Neuronal stem cell (in vitro differentiated cells): Measurements from ENCODE around the gene MLANA.

Experiments
- DNase-seq: peaks from one replicate; pipeline ENCODE4 v3.0.0-alpha.2; 2013; ENCODE audit warnings: low spot score
- H2AFZ ChIP-seq: one replicate; pipeline ENCODE4 v1.6.1; 2013; ENCODE audit warnings: mild to moderate bottlenecking, low read length, inconsistent platforms
- H2AK5ac ChIP-seq: 2 replicates; pipeline ENCODE4 v1.6.1; 2013; ENCODE audit warnings: low read depth, mild to moderate bottlenecking, inconsistent platforms, low read length, moderate library complexity, mixed read lengths
- H2BK120ac ChIP-seq: 2 replicates; pipeline ENCODE4 v1.6.1; 2013; ENCODE audit warnings: low read depth, mild to moderate bottlenecking, inconsistent platforms, low read length, moderate library complexity, mixed read lengths
- H2BK12ac ChIP-seq: one replicate; pipeline ENCODE4 v1.6.1; 2013; ENCODE audit warnings: low read length, inconsistent platforms
- H2BK15ac ChIP-seq: 2 replicates; pipeline ENCODE4 v1.6.1; 2013; ENCODE audit warnings: mild to moderate bottlenecking, low read length, inconsistent platforms, mixed read lengths
- H2BK5ac ChIP-seq: one replicate; pipeline ENCODE4 v1.6.1; 2013; ENCODE audit warnings: inconsistent platforms, mild to moderate bottlenecking, low read length, moderate library complexity
- H3K14ac ChIP-seq: one replicate; pipeline ENCODE4 v1.6.1; 2013; ENCODE audit warnings: low read length, inconsistent platforms
- H3K18ac ChIP-seq: 2 replicates; pipeline ENCODE4 v1.6.1; 2013; ENCODE audit warnings: low read length, inconsistent platforms
- H3K23ac ChIP-seq: 2 replicates; pipeline ENCODE4 v1.6.1; 2013; ENCODE audit warnings: low read depth, mild to moderate bottlenecking, mixed read lengths, low read length, inconsistent platforms; ENCODE audit not compliant: poor library complexity
- H3K27ac ChIP-seq: replicated peaks from 3 replicates; pipeline ENCODE4 v1.5.1; 2013; ENCODE audit warnings: low read length, inconsistent platforms
- H3K27me3 ChIP-seq, 3 experiments: 2 replicates each; pipeline ENCODE4 v1.6.1; 2013; ENCODE audit warnings: low read length in 3 of 3, mild to moderate bottlenecking in 2 of 3, inconsistent platforms in 1 of 3, low read depth in 1 of 3, mixed read lengths in 1 of 3, moderate library complexity in 1 of 3; ENCODE audit not compliant: control insufficient read depth in 3 of 3, insufficient read depth in 3 of 3
- H3K36me3 ChIP-seq, 2 donors: replicated peaks in 1 of 2; 2 replicates each; pipeline ENCODE4 v1.6.1; 2013; ENCODE audit warnings: low read length in 2 of 2; ENCODE audit not compliant: control insufficient read depth in 2 of 2, insufficient read depth in 2 of 2
- H3K4ac ChIP-seq: 2 replicates; pipeline ENCODE4 v1.6.1; 2013; ENCODE audit warnings: inconsistent platforms, mild to moderate bottlenecking, low read length, moderate library complexity
- H3K4me1 ChIP-seq, 2 donors: 1 replicate in 1 of 2; 2 replicates in 1 of 2; pipeline ENCODE4 v1.6.1; 2013; ENCODE audit warnings: low read length in 2 of 2, low read depth in 1 of 2; ENCODE audit not compliant: control insufficient read depth in 2 of 2, insufficient read depth in 1 of 2
- H3K4me2 ChIP-seq: one replicate; pipeline ENCODE4 v1.6.1; 2013; ENCODE audit warnings: mild to moderate bottlenecking, low read length, inconsistent platforms; ENCODE audit not compliant: insufficient read depth, poor library complexity, severe bottlenecking
- H3K4me3 ChIP-seq, 2 donors: 2 replicates each; pipeline ENCODE4 v1.5.1; 2013; ENCODE audit warnings: low read length in 2 of 2, mild to moderate bottlenecking in 2 of 2, inconsistent platforms in 1 of 2, moderate library complexity in 1 of 2
- H3K79me1 ChIP-seq: one replicate; pipeline ENCODE4 v1.6.1; 2013; ENCODE audit warnings: low read depth, mild to moderate bottlenecking, inconsistent platforms, low read length, moderate library complexity
- H3K9ac ChIP-seq: one replicate; pipeline ENCODE4 v1.6.1; 2013; ENCODE audit warnings: mild to moderate bottlenecking, low read depth, low read length, inconsistent platforms; ENCODE audit not compliant: poor library complexity
- H3K9me3 ChIP-seq, 2 donors: replicated peaks in 1 of 2; 2 replicates each; pipeline versions ENCODE3 to v1.6.1; 2013; ENCODE audit warnings: low read length in 2 of 2, mild to moderate bottlenecking in 2 of 2, inconsistent platforms in 1 of 2, low read depth in 1 of 2, mixed read lengths in 1 of 2, moderate library complexity in 1 of 2; ENCODE audit not compliant: control insufficient read depth in 2 of 2, insufficient read depth in 1 of 2
- H4K8ac ChIP-seq: one replicate; pipeline ENCODE4 v1.6.1; 2013; ENCODE audit warnings: low read depth, mild to moderate bottlenecking, inconsistent platforms, low read length, moderate library complexity
- H4K91ac ChIP-seq: one replicate; pipeline ENCODE4 v1.6.1; 2013; ENCODE audit warnings: low read length, low read depth, mild to moderate bottlenecking, inconsistent platforms; ENCODE audit not compliant: poor library complexity
- WGBS, 2 donors: extraction: QIAGEN DNeasy Blood & Tissue Kit; methylation state at CpG; one replicate each; pipeline ENCODE4 v1.1.7; 2013; ENCODE audit warnings: missing lambda C conversion rate in 2 of 2, mixed read lengths in 1 of 2; ENCODE audit not compliant: insufficient read length in 2 of 2, insufficient replicate concordance in 1 of 2; ENCODE audit errors: extremely low coverage in 2 of 2; 5-methylcytosine and 5-hydroxymethylcytosine counted together

Gene MLANA

DNA sequence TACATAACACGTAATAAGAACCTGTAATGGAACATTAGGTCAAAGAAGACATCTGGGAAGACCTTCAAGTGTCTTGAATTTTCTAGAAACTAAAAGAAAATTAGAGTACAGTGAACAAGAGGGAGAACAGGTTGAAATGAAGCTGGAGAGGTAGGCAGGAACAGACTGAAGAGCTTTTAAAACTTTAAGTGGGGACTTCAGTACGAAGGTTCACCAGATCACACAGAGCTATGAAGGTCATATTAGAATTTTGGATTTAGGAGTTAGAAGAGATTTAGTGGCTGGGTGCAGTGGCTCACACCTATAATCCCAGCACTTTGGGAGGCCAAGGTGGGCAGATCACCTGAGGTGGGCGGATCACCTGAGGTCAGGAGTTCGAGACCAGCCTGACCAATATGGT is 26.6 kb downstream of the MLANA start:
- H3K9me3 ChIP-seq, result no peaks in the 10 kb centered on the region
- no peak overlapping the region for H4K8ac ChIP-seq
- H2AFZ ChIP-seq, result no peak overlapping the region
- H2BK5ac ChIP-seq, result no peak overlapping the region
- H3K18ac ChIP-seq, result no peak overlapping the region
- H3K36me3 ChIP-seq, result peaks cover 3 to 26% of the 10 kb centered on the region in 2 donors
- H2BK12ac ChIP-seq, result no peak overlapping the region
- H3K4me2 ChIP-seq, result no peak overlapping the region
- no peak for DNase-seq
- no peaks in the 10 kb centered on the region for H3K4me1 ChIP-seq
- no CpG with 5 or more reads among the region's 4 CpGs for WGBS, 2 donors
- no peak overlapping the region for H2BK15ac ChIP-seq
- no peak overlapping the region for H3K14ac ChIP-seq
- no peak overlapping the region for H3K4ac ChIP-seq
- H3K9ac ChIP-seq, result no peak overlapping the region
- no peaks in the 10 kb centered on the region for H3K27me3 ChIP-seq
- H4K91ac ChIP-seq, result no peak overlapping the region
- no peaks in the 10 kb centered on the region for H3K79me1 ChIP-seq
- no peak overlapping the region for H2BK120ac ChIP-seq
- no peak overlapping the region for H3K27ac ChIP-seq
- no peak overlapping the region for H3K4me3 ChIP-seq
- no peak overlapping the region for H3K23ac ChIP-seq
- no peak overlapping the region for H2AK5ac ChIP-seq

DNA sequence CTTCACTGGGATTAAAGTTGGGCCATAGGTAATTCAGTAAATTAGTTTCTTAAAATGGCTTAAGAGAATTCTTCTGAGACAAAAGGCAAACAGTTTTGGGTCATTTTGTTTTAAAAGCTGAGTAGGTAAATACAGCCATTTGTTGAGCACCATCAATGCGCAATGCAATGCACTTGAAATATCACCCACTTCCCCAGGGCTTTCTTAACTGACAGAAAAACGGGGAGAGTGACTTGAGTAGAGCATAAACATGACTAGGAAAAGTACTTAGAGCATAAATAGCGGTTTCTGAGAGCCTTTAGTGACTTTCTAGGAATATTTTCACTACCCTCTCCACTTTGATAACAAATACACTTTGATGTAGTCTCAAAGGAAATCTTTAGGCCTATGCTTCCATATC is 27.2 kb downstream of the MLANA start:
- peaks cover 6 to 32% of the 10 kb centered on the region in 2 donors for H3K36me3 ChIP-seq
- no peak overlapping the region for H2AK5ac ChIP-seq
- no peak overlapping the region for H3K4ac ChIP-seq
- no peaks in the 10 kb centered on the region for H3K27me3 ChIP-seq
- no peak overlapping the region for H3K9ac ChIP-seq
- no peak overlapping the region for H2BK12ac ChIP-seq
- no peak overlapping the region for H3K23ac ChIP-seq
- no peak overlapping the region for H2BK15ac ChIP-seq
- WGBS, 2 donors, result no CpG with 5 or more reads among the region's 3 CpGs
- no peak overlapping the region for H4K8ac ChIP-seq
- no peak overlapping the region for H2AFZ ChIP-seq
- no peak overlapping the region for H2BK120ac ChIP-seq
- H3K79me1 ChIP-seq, result no peaks in the 10 kb centered on the region
- H3K4me1 ChIP-seq, result no peaks in the 10 kb centered on the region
- no peak overlapping the region for H3K4me2 ChIP-seq
- H3K27ac ChIP-seq, result no peak overlapping the region
- H3K9me3 ChIP-seq, result no peaks in the 10 kb centered on the region
- no peak overlapping the region for H3K14ac ChIP-seq
- H4K91ac ChIP-seq, result no peak overlapping the region
- no peak for DNase-seq
- no peak overlapping the region for H3K4me3 ChIP-seq
- no peak overlapping the region for H2BK5ac ChIP-seq
- H3K18ac ChIP-seq, result no peak overlapping the region

DNA sequence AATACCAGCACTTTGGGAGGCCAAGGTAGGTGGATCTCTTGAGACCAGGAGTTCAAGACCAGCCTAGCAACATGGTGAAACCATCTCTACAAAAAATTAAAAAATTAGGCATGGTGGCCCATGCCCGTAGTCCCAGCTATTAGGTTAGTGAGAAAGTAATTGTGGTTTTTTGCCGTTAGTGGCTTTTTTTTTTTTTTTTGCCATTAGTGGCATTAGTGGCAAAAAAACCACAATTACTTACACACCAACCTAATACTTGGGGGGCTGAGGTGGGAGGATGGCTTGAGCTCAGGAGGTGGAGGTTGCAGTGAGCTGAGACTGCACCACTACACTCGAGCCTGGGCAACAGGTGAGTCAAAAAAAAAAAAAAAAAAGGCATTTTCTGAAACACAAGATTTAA is 27.8 kb downstream of the MLANA start:
- no peak overlapping the region for H3K4me2 ChIP-seq
- no peak overlapping the region for H2BK12ac ChIP-seq
- no peak overlapping the region for H2AK5ac ChIP-seq
- H2BK5ac ChIP-seq, result no peak overlapping the region
- H3K27ac ChIP-seq, result no peak overlapping the region
- no peaks in the 10 kb centered on the region for H3K79me1 ChIP-seq
- H2BK15ac ChIP-seq, result no peak overlapping the region
- H3K36me3 ChIP-seq, result peaks cover 6 to 38% of the 10 kb centered on the region in 2 donors
- no CpG with 5 or more reads among the region's 3 CpGs for WGBS, 2 donors
- no peaks in the 10 kb centered on the region for H3K4me1 ChIP-seq
- no peak overlapping the region for H3K14ac ChIP-seq
- no peaks in the 10 kb centered on the region for H3K9me3 ChIP-seq
- no peak overlapping the region for H3K4me3 ChIP-seq
- H3K23ac ChIP-seq, result no peak overlapping the region
- no peak overlapping the region for H4K8ac ChIP-seq
- no peaks in the 10 kb centered on the region for H3K27me3 ChIP-seq
- DNase-seq, result no peak
- H3K4ac ChIP-seq, result no peak overlapping the region
- H2AFZ ChIP-seq, result no peak overlapping the region
- no peak overlapping the region for H3K18ac ChIP-seq
- H2BK120ac ChIP-seq, result no peak overlapping the region
- no peak overlapping the region for H3K9ac ChIP-seq
- H4K91ac ChIP-seq, result no peak overlapping the region

- no peaks in the 10 kb centered on the region for H3K27me3 ChIP-seq
- no peak overlapping the region for H3K23ac ChIP-seq
- H4K91ac ChIP-seq, result no peak overlapping the region
- H3K14ac ChIP-seq, result no peak overlapping the region
- no peak overlapping the region for H3K9ac ChIP-seq
- H3K18ac ChIP-seq, result no peak overlapping the region
- H3K4ac ChIP-seq, result no peak overlapping the region
- no peak overlapping the region for H3K4me3 ChIP-seq
- no peak overlapping the region for H2BK15ac ChIP-seq
- WGBS, 2 donors, result no CpG with 5 or more reads among the region's 2 CpGs
- H2BK5ac ChIP-seq, result no peak overlapping the region
- no peak overlapping the region for H3K4me2 ChIP-seq
- H2AFZ ChIP-seq, result no peak overlapping the region
- peaks cover 6 to 53% of the 10 kb centered on the region in 2 donors for H3K36me3 ChIP-seq
- H2AK5ac ChIP-seq, result no peak overlapping the region
- H2BK120ac ChIP-seq, result no peak overlapping the region
- H3K79me1 ChIP-seq, result no peaks in the 10 kb centered on the region
- no peak for DNase-seq
- H3K4me1 ChIP-seq, result no peaks in the 10 kb centered on the region
- H4K8ac ChIP-seq, result no peak overlapping the region
- H3K27ac ChIP-seq, result no peak overlapping the region
- H3K9me3 ChIP-seq, result no peaks in the 10 kb centered on the region
- H2BK12ac ChIP-seq, result no peak overlapping the region
These were observed 30.2 kb downstream of the MLANA start for GRCh38 chr9:5920860-5921328.
